HepG2 (cell line): ENCODE measurements around the gene BCL11B. TPM values are rescaled to one million over a fixed set of nuclear protein-coding genes. Genes with fewer than 3 reads are reported as not detected.
A peak's percentile ranks its signal among the peaks of the same experiment; 100 is the strongest.

Experiments used
- ATAC-seq: fragments of 200-7000 bp; cut with Tn5 transposase; 3 replicates; pipeline ENCODE4 v1.9.1; 2020; ENCODE audit warnings: mild to moderate bottlenecking, moderate library complexity
- BruUV-seq: library from RNA; stranded (reverse); fragments of 400-500 nt; replicated peaks from 2 replicates; lab custom pipeline; 2021; lab: Mats Ljungman, UMichigan
- CTCF ChIA-PET: fragments of 300-600 bp; formaldehyde crosslinking; extraction: SDS; loops from one replicate; lab custom pipeline; 2021; ENCODE audit warnings: low total read pairs, inconsistent platforms, low intra/inter-chr PET ratio; lab: Yijun Ruan, JAX
- POLR2A ChIA-PET: fragments of 350-600 bp; sonication (Branson Sonifier 250); formaldehyde crosslinking; loops from one replicate; lab custom pipeline; 2020; ENCODE audit warnings: antibody characterized with exemption, inconsistent platforms; lab: Yijun Ruan, JAX
- DNase-seq: peaks from one replicate; pipeline ENCODE4 v3.0.0-alpha.2; 2015; ENCODE audit warnings: low spot score
- FAIRE-seq: peaks from 3 replicates; lab custom pipeline; 2011; peaks lifted over from hg19 to GRCh38; lab: Jason Lieb, UNC
- H2AFZ ChIP-seq: one replicate; pipeline ENCODE4 v1.6.1; 2011; ENCODE audit warnings: low read length, inconsistent platforms
- H3K27ac ChIP-seq: fragments of 300-600 bp; 3 replicates; pipeline ENCODE4 v1.8.0; 2011; ENCODE audit warnings: mixed run types, mild to moderate bottlenecking, mixed read lengths, low read length, inconsistent platforms; ENCODE audit not compliant: insufficient read depth; ENCODE audit errors: extremely low read length
- H3K27me3 ChIP-seq, 2 experiments: fragments of 200-600 bp in 1 of 2; 2 replicates in 1 of 2; 3 replicates in 1 of 2; pipeline versions ENCODE4 v1.6.0 to v1.8.0; 2011; ENCODE audit warnings: low read length in 2 of 2, mild to moderate bottlenecking in 2 of 2, moderate library complexity in 2 of 2, inconsistent platforms in 1 of 2; ENCODE audit not compliant: insufficient read depth in 2 of 2, control insufficient read depth in 1 of 2
- H3K36me3 ChIP-seq, 2 experiments: fragments of 200-600 bp in 1 of 2; replicated peaks in 1 of 2; 2 replicates in 1 of 2; 3 replicates in 1 of 2; pipeline versions ENCODE4 v1.5.1 to v1.8.0; 2011; ENCODE audit warnings: low read length in 2 of 2, inconsistent platforms in 1 of 2; ENCODE audit not compliant: insufficient read depth in 2 of 2, control insufficient read depth in 1 of 2
- H3K4me1 ChIP-seq: 2 replicates; pipeline ENCODE4 v1.5.1; 2012; ENCODE audit warnings: low read length, inconsistent platforms; ENCODE audit not compliant: insufficient read depth
- H3K4me2 ChIP-seq: 2 replicates; pipeline ENCODE4 v1.6.0; 2011; ENCODE audit warnings: low read depth, low read length, inconsistent platforms
- H3K4me3 ChIP-seq, 3 experiments: fragments of 200-600 bp in 1 of 3; sonication (generic), shearing (Covaris generic) in 1 of 3; replicated peaks in 1 of 3; 2 replicates each; pipeline ENCODE4 v1.5.1; 2011 to 2016; ENCODE audit warnings: low read length in 3 of 3, inconsistent platforms in 2 of 3, low read depth in 2 of 3, mild to moderate bottlenecking in 2 of 3, control low read depth in 1 of 3, mixed read lengths in 1 of 3; ENCODE audit not compliant: insufficient read depth in 1 of 3
- H3K79me2 ChIP-seq: one replicate; pipeline ENCODE4 v1.6.1; 2011; ENCODE audit warnings: low read length, inconsistent platforms; ENCODE audit not compliant: insufficient read depth
- H3K9ac ChIP-seq: 2 replicates; pipeline ENCODE4 v1.6.0; 2011; ENCODE audit warnings: mild to moderate bottlenecking, low read depth, low read length, inconsistent platforms; ENCODE audit not compliant: insufficient read depth
- H3K9me3 ChIP-seq: 2 replicates; pipeline ENCODE4 v1.5.1; 2012; ENCODE audit warnings: mild to moderate bottlenecking, low read length
- H4K20me1 ChIP-seq: 2 replicates; pipeline ENCODE4 v1.6.0; 2011; ENCODE audit warnings: inconsistent platforms, mild to moderate bottlenecking, low read length, moderate library complexity; ENCODE audit not compliant: insufficient read depth
- CERS6 ChIP-seq: sonication (generic); formaldehyde crosslinking; IDR thresholded peaks from 2 replicates; pipeline ENCODE4 v1.5.0; 2020; ENCODE audit warnings: missing genetic modification reagents
- DMAP1 ChIP-seq: IDR thresholded peaks from 2 replicates; pipeline ENCODE4 v1.6.1; 2016
- DR1 ChIP-seq: sonication (generic); formaldehyde crosslinking; IDR thresholded peaks from 2 replicates; pipeline ENCODE4 v1.8.0; 2021; ENCODE audit warnings: mild to moderate bottlenecking, missing genetic modification reagents, inconsistent platforms
- EED ChIP-seq: sonication (generic); formaldehyde crosslinking; IDR thresholded peaks from 2 replicates; pipeline ENCODE4 v1.5.0; 2020; ENCODE audit warnings: mild to moderate bottlenecking, missing genetic modification reagents
- GMEB2 ChIP-seq: IDR thresholded peaks from 2 replicates; pipeline ENCODE4 v1.6.1; 2016; ENCODE audit warnings: missing biosample characterization, missing genetic modification reagents, low read depth
- HOXA3 ChIP-seq: sonication (generic); formaldehyde crosslinking; IDR thresholded peaks from 2 replicates; pipeline ENCODE4 v1.5.0; 2020; ENCODE audit warnings: missing genetic modification reagents
- PHF8 ChIP-seq: sonication (generic); formaldehyde crosslinking; IDR thresholded peaks from 2 replicates; pipeline ENCODE4 v1.5.0; 2020; ENCODE audit warnings: missing genetic modification reagents
- PLSCR1 ChIP-seq: sonication (generic); formaldehyde crosslinking; IDR thresholded peaks from 2 replicates; pipeline ENCODE4 v1.5.0; 2020; ENCODE audit warnings: missing genetic modification reagents, mild to moderate bottlenecking, borderline replicate concordance
- RXRB ChIP-seq: IDR thresholded peaks from 2 replicates; pipeline ENCODE4 v1.6.1; 2016; ENCODE audit warnings: borderline replicate concordance, missing genetic modification reagents, missing compliant biosample characterization
- TRIM22 ChIP-seq: fragments of 450-650 bp; IDR thresholded peaks from 2 replicates; pipeline ENCODE4 v1.6.1; 2017
- XRCC5 ChIP-seq: fragments of 200-400 bp; formaldehyde crosslinking; optimal IDR thresholded peaks from 2 replicates; pipeline ENCODE3; 2017; ENCODE audit warnings: mild to moderate bottlenecking, low read length
- ZBTB43 ChIP-seq: sonication (generic); formaldehyde crosslinking; conservative IDR thresholded peaks from 2 replicates; pipeline ENCODE4 v1.4.0; 2020; ENCODE audit warnings: missing genetic modification reagents
- ZNF414 ChIP-seq: sonication (generic); formaldehyde crosslinking; IDR thresholded peaks from 2 replicates; pipeline ENCODE4 v1.5.0; 2020; ENCODE audit warnings: missing genetic modification reagents
- ZNF678 ChIP-seq: sonication (generic); formaldehyde crosslinking; IDR thresholded peaks from 2 replicates; pipeline ENCODE4 v1.4.0; 2020; ENCODE audit warnings: mild to moderate bottlenecking, missing genetic modification reagents
- ZSCAN21 ChIP-seq: sonication (generic); formaldehyde crosslinking; IDR thresholded peaks from 2 replicates; pipeline ENCODE4 v1.8.0; 2022; ENCODE audit warnings: mild to moderate bottlenecking, missing genetic modification reagents, moderate library complexity, borderline replicate concordance
- WGBS: methylation state at CpG from one replicate; pipeline ENCODE4 v1.1.6; 2017; ENCODE audit warnings: low lambda C conversion rate; 5-methylcytosine and 5-hydroxymethylcytosine counted together
- in situ Hi-C: cut with HindIII; loops from 2 replicates; pipeline ENCODE4 v1.10.0; 2017; ENCODE audit warnings: low pct_unique_long_range_greater_than_20kb; ENCODE audit not compliant: extremely low pct_ligation_motif_present
- intact Hi-C: fragments of 100-400 bp; cut with micrococcal nuclease; formaldehyde crosslinking; loops from one replicate; pipeline ENCODE4 v1.10.0; 2022; ENCODE audit not compliant: unreplicated experiment
- polyA plus RNA-seq, 8 experiments: library from polyadenylated mRNA; depleted of rRNA in 3 of 8; stranded (reverse) in 7 of 8; unstranded in 1 of 8; fragments of >200 nt; fragmentation: Illumina TruSeq in 4 of 8; extraction: Trizol in 4 of 8; gene quantifications; 2 replicates each; pipeline versions ENCODE4 v1.2.1 to v1.2.3, GENCODE V29; 2011 to 2016; ENCODE audit warnings: low read depth in 4 of 8, missing spikeins in 1 of 8, mixed read lengths in 1 of 8; ENCODE audit not compliant: insufficient read depth in 1 of 8
- total RNA-seq, 5 experiments: library from RNA; depleted of rRNA; stranded (reverse); fragments of >200 nt; fragmentation: Illumina TruSeq; extraction: Trizol; gene quantifications; 2 replicates each; pipeline ENCODE4 v1.2.3, GENCODE V29; 2016; ENCODE audit warnings: low read depth in 1 of 5

Gene BCL11B
- total and polyA plus RNA-seq, 2 of the 13 experiments (the other 11 are each of a cell fraction or from before 2014, with no cell fraction given), result not detected

GRCh38 chr14:99321236-99321925 is 49.4 kb upstream of the BCL11B start (continued):
- TF ChIP-seq ZBTB43, result peak; percentile 72; the same call in 1 of the 2 replicates
- no peak for TF ChIP-seq RXRB (CRISPR knock-in tag)
- TF ChIP-seq, all 625 proteins: peak for 5

GRCh38 chr14:99320621-99321235 is 48.7 kb upstream of the BCL11B start:
- peak overlapping the region in 1 of 3 experiments; percentile 2; a peak in 1 of 6 replicates for H3K4me3 ChIP-seq
- no peak overlapping the region for H3K9ac ChIP-seq
- H3K27me3 ChIP-seq, result no peaks in the 10 kb centered on the region
- H3K27ac ChIP-seq, result no peak overlapping the region
- in situ Hi-C loops (no loop called here), intact Hi-C loops (loop anchor here (5.0 kb wide), 1 partner anchor 62 kb away; no protein-coding TSS in a partner anchor)
- no peaks in the 10 kb centered on the region for H3K36me3 ChIP-seq
- POLR2A ChIA-PET, result no interaction called here
- ATAC-seq, result peak; percentile 1; the same call in 1 of the 3 replicates
- CTCF ChIA-PET, result no interaction called here
- H3K4me1 ChIP-seq, result peaks cover 74% of the 10 kb centered on the region
- WGBS, result 69% methylated on average over 19 of the region's 27 CpGs
- no peaks in the 10 kb centered on the region for H3K9me3 ChIP-seq
- FAIRE-seq, result no peak
- H3K4me2 ChIP-seq, result peak overlapping the region; percentile 23; the same call in 1 of the 2 replicates
- no peak overlapping the region for H2AFZ ChIP-seq
- no peak for DNase-seq
- BruUV-seq, result no TSS peak
- no peaks in the 10 kb centered on the region for H4K20me1 ChIP-seq
- no peaks in the 10 kb centered on the region for H3K79me2 ChIP-seq
- no peak for TF ChIP-seq PHF8 (CRISPR knock-in tag)
- peak; percentile 35; the same call in 1 of the 2 replicates for TF ChIP-seq HOXA3 (CRISPR knock-in tag)
- no peak for TF ChIP-seq EED (CRISPR knock-in tag)
- TF ChIP-seq ZNF414 (CRISPR knock-in tag), result no peak
- no peak for TF ChIP-seq PLSCR1 (CRISPR knock-in tag)
- no peak for TF ChIP-seq GMEB2
- TF ChIP-seq ZSCAN21 (CRISPR knock-in tag), result no peak
- TF ChIP-seq XRCC5, result no peak
- TF ChIP-seq DR1, result no peak
- TF ChIP-seq ZNF678 (CRISPR knock-in tag), result no peak
- TF ChIP-seq DMAP1 (CRISPR knock-in tag), result no peak
- no peak for TF ChIP-seq TRIM22
- no peak for TF ChIP-seq CERS6
- TF ChIP-seq RXRB (CRISPR knock-in tag), result peak; percentile 49; the same call in 1 of the 2 replicates
